CD4-positive, alpha-beta memory T cell (primary cell): Measurements from ENCODE around the gene TENT4B. TPM values are rescaled to one million over a fixed set of nuclear protein-coding genes. Genes with fewer than 3 reads are reported as not detected.

Experiments used
- CTCF ChIA-PET: fragments of 350-600 bp; sonication (Branson Sonifier 250); formaldehyde crosslinking; loops from one replicate; lab custom pipeline; 2021; ENCODE audit warnings: inconsistent platforms; ENCODE audit not compliant: partially characterized antibody; lab: Charles Lee
- POLR2A ChIA-PET: fragments of 350-600 bp; sonication (Branson Sonifier 250); formaldehyde crosslinking; loops from one replicate; lab custom pipeline; 2021; ENCODE audit not compliant: partially characterized antibody; lab: Charles Lee
- DNase-seq, 5 donors: peaks; one replicate each; pipeline versions ENCODE4 v3.0.0 to v3.0.0-alpha.2; 2020 to 2022; ENCODE audit warnings: mixed read lengths in 1 of 5
- H3K27ac ChIP-seq: one replicate; pipeline ENCODE4 v1.7.0; 2013; ENCODE audit warnings: low read depth, low read length
- H3K27me3 ChIP-seq: 2 replicates; pipeline ENCODE4 v1.7.0; 2013; ENCODE audit warnings: mild to moderate bottlenecking, low read length, moderate library complexity; ENCODE audit not compliant: insufficient read depth
- H3K36me3 ChIP-seq: 2 replicates; pipeline ENCODE4 v1.7.0; 2013; ENCODE audit warnings: mild to moderate bottlenecking, low read length, moderate library complexity; ENCODE audit not compliant: insufficient read depth
- H3K4me1 ChIP-seq: 2 replicates; pipeline ENCODE4 v1.7.0; 2013; ENCODE audit warnings: mild to moderate bottlenecking, low read length, moderate library complexity; ENCODE audit not compliant: insufficient read depth
- H3K4me3 ChIP-seq, 2 donors: one replicate each; pipeline ENCODE4 v1.7.0; 2013; ENCODE audit warnings: low read length in 2 of 2, mild to moderate bottlenecking in 1 of 2
- H3K9me3 ChIP-seq, 2 donors: one replicate each; pipeline ENCODE4 v1.7.0; 2013; ENCODE audit warnings: low read length in 2 of 2, control low read depth in 1 of 2; ENCODE audit not compliant: control insufficient read depth in 1 of 2
- H3K27ac Mint-ChIP-seq, 7 donors: one replicate each; pipeline ENCODE4 v1.8.0; 2020 to 2021; ENCODE audit warnings: mixed read lengths in 7 of 7, mild to moderate bottlenecking in 6 of 7, inconsistent platforms in 3 of 7, moderate library complexity in 3 of 7
- H3K27me3 Mint-ChIP-seq, 2 donors: one replicate each; pipeline ENCODE4 v1.8.0; 2020 to 2021; ENCODE audit warnings: mixed read lengths in 2 of 2
- H3K36me3 Mint-ChIP-seq, 2 donors: one replicate each; pipeline ENCODE4 v1.8.0; 2020 to 2021; ENCODE audit warnings: mixed read lengths in 2 of 2, inconsistent platforms in 1 of 2, mild to moderate bottlenecking in 1 of 2
- H3K4me1 Mint-ChIP-seq, 4 donors: one replicate each; pipeline ENCODE4 v1.8.0; 2020 to 2021; ENCODE audit warnings: mixed read lengths in 4 of 4, mild to moderate bottlenecking in 1 of 4
- H3K4me3 Mint-ChIP-seq, 8 donors: one replicate each; pipeline ENCODE4 v1.8.0; 2020 to 2021; ENCODE audit warnings: mixed read lengths in 8 of 8, mild to moderate bottlenecking in 7 of 8, moderate library complexity in 6 of 8, inconsistent platforms in 3 of 8
- H3K9me3 Mint-ChIP-seq, 8 donors: one replicate each; pipeline ENCODE4 v1.8.0; 2020 to 2021; ENCODE audit warnings: mixed read lengths in 8 of 8, mild to moderate bottlenecking in 5 of 8, inconsistent platforms in 3 of 8, moderate library complexity in 1 of 8
- intact Hi-C: fragments of 100-400 bp; cut with micrococcal nuclease; formaldehyde crosslinking; loops from one replicate; pipeline ENCODE4 v1.15.1; 2023
- polyA plus RNA-seq, 2 donors: library from polyadenylated mRNA; unstranded; fragments of 300-500 nt; fragmentation: Illumina TruSeq; gene quantifications; one replicate each; pipeline ENCODE4 v1.2.3, GENCODE V29; 2021
- total RNA-seq, 2 experiments: library from RNA; stranded (reverse); gene quantifications; one replicate each; pipeline ENCODE4 v1.2.3, GENCODE V29; 2021

TENT4B gene
- total RNA-seq = 10 to 100 TPM; 22.4 to 23.5 TPM
- 1 to 10 TPM; 2.7 to 8.1 TPM for polyA plus RNA-seq

DNA sequence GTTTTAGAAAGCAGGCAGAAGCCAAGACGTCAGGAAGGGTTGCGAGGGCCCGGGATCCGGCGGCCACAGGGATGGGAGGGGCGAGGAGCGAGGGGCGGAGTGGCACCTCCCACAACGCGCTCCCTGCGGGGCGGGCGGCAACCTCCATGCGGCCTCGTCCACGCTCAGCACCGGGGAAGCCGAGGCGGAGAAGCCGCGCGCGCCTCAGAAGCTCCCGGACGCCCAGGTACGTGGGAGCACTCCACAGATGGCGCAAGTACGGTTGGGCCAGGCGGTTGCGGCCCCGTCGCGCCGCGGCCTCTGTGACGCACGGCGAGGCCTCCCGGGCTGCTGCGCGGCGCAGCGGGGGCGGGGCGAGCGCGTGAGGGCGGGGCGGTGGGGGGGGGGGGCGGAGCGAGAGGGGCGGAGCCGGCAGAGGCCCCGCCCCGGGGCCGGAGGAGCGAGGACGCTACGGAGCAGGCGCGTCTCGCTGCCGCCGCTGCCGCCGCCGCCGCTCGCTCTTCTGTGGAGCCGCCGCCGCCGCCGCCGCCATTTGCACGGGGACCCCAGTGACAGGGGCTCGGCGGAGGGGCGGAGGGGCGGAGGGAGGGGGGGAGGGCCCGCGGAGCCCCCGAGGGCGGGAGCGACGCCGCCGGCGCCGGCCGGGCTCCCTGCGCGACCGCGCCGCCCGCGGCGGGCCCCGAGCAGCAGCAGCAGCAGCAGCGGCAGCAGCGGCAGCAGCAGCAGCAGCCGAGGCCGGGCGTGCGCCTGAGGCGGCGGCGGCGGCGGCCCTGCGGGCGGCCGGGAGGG lies at the start of gene TENT4B:
TENT4B (plus strand) TSS at position 500 of the 789 bp plus-strand sequence. CDS start 316 bp downstream, outside the sequence.
- Mint-ChIP-seq H3K4me3 (peak within 1 kb of the TSS; percentile 91 to 97 (median 94)), H3K27me3 (no peaks in the 10 kb centered on the region), H3K36me3 (peaks cover 3 to 23% of the 10 kb centered on the region in 2 donors), H3K4me1 (peaks cover 25 to 41% (median 34%) of the 10 kb centered on the region in 4 donors), H3K27ac (peak within 1 kb of the TSS; percentile 93 to 99 (median 97)), H3K9me3 (no peaks in the 10 kb centered on the region)
- peak within 1 kb of the TSS; percentile 89 for H3K27ac ChIP-seq
- H3K27me3 ChIP-seq = no peaks in the 10 kb centered on the region
- CTCF ChIA-PET = interaction anchor here (1.4 to 1.6 kb wide), 2 partner anchors 12 to 87 kb away, joined by 4 to 5 read pairs; partner anchors contain the start of gene HEATR3
- H3K36me3 ChIP-seq = no peaks in the 10 kb centered on the region
- intact Hi-C loops = loop anchor here (1.0 to 5.0 kb wide), 7 partner anchors 58 to 588 kb away; partner anchors contain the start of genes ADCY7, BRD7, CNEP1R1 and NKD1
- DNase-seq = peak; percentile 92 to 95 (median 94)
- H3K9me3 ChIP-seq = no peaks in the 10 kb centered on the region
- peaks cover 48% of the 10 kb centered on the region for H3K4me1 ChIP-seq
- peak within 1 kb of the TSS; percentile 84 to 93 for H3K4me3 ChIP-seq
- POLR2A ChIA-PET = interaction anchor here (0.6 to 2.5 kb wide), 13 partner anchors 9 to 528 kb away, joined by 3 to 23 read pairs (median 5); partner anchors contain the start of genes CNEP1R1, HEATR3 and SNX20

DNA sequence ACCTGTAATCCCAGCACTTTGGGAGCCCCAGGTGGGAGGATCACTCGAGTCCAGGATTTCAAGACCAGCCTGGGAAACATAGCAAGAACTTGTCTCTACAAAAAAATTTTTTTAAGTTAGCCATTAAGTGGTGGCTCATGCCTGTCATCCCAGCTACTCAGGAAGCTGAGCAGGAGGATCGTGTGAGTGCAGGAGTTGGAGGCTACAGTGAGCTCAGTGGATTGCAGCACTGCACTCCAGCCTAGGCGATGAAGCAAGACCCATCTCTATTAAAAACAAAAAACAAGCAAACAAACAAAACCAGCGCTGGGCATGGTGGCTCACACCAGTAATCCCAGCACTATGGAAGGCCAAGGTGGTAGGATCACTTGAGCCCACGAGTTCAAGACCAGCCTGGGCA lies 49.3 kb upstream of the TENT4B start:
- Histone ChIP-seq H3K4me3 (no peak overlapping the region), H3K36me3 (peaks cover 41% of the 10 kb centered on the region), H3K9me3 (no peaks in the 10 kb centered on the region), H3K27me3 (no peaks in the 10 kb centered on the region), H3K4me1 (no peaks in the 10 kb centered on the region), H3K27ac (no peak overlapping the region)
- Mint-ChIP-seq H3K27ac (no peak overlapping the region), H3K9me3 (no peaks in the 10 kb centered on the region), H3K4me3 (no peak overlapping the region), H3K4me1 (no peaks in the 10 kb centered on the region), H3K36me3 (peaks cover 49 to 57% of the 10 kb centered on the region in 2 donors), H3K27me3 (no peaks in the 10 kb centered on the region)
- POLR2A ChIA-PET = no interaction called here
- DNase-seq = no peak
- intact Hi-C loops = loop anchor here (10.0 kb wide), 1 partner anchor 351 kb away; no protein-coding TSS in a partner anchor
- CTCF ChIA-PET = no interaction called here

DNA sequence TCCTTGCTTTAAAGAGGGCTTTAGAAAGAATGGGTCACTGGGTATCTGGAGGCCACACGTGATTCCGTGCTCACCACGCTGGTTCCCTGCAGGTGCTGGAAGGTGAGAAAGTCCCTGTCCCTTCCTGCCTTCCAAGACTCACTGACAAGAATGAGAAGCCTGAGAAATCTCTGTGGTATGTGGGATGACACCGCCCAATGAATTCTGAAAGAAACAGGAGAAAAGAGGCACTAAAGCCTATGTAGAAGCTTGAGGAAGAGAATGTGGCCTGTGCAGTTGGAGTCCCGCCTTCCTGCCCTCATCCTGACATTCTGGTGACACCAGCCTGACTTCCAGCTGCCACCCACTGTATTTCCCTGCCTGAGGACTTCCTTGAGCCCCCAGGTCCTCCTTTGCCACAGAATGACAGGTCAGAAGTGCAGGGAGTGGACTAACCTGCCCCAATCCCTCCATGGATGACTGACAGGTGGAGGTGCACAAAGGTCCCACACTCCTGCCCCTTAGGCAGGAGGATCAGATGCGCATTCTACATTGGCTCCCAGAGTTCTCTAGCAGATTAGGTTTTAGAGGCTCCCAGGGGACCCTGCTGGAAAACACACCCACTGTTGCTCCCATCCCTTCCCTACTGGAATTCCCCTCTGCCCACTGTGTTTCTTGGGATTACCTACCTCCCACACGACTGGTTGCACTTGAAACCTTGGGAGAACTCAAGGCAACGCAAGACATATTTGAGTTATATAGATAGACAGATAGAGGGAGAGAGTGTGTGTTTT lies 38.6 kb upstream of the TENT4B start:
- no peak for DNase-seq
- intact Hi-C loops = no loop called here
- H3K27me3 ChIP-seq = no peaks in the 10 kb centered on the region
- H3K9me3 Mint-ChIP-seq = peaks cover 0 to 2% (median 0%) of the 10 kb centered on the region in 8 donors
- H3K4me3 Mint-ChIP-seq = no peak overlapping the region
- no peaks in the 10 kb centered on the region for H3K4me1 ChIP-seq
- no peak overlapping the region for H3K27ac ChIP-seq
- H3K36me3 Mint-ChIP-seq = no peaks in the 10 kb centered on the region
- peaks cover 0 to 2% of the 10 kb centered on the region in 2 donors for H3K27me3 Mint-ChIP-seq
- no peaks in the 10 kb centered on the region for H3K4me1 Mint-ChIP-seq
- no peak overlapping the region for H3K4me3 ChIP-seq
- H3K27ac Mint-ChIP-seq = no peak overlapping the region
- ChIA-PET CTCF (no interaction called here), POLR2A (no interaction called here)
- H3K9me3 ChIP-seq = no peaks in the 10 kb centered on the region
- H3K36me3 ChIP-seq = no peaks in the 10 kb centered on the region

DNA sequence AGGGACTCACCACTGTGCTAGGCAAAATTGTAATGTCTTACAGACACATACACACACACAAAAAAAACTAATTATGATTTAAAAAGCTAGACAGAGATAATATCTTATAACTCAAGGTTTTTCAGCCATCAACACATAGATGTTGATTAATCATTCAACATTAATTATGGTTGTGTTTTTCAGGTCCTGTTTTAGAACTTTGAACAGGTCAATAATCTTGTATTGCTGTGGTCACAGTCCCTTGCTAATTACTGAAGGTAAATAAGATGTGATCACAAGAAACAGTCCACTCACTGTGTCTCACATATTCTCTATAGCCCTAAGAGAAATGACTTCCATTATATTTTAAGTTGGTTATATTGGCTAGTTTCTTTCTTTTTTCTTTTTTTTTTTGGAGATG lies 32.4 kb upstream of the TENT4B start:
- DNase-seq = no peak
- H3K27me3 Mint-ChIP-seq = no peaks in the 10 kb centered on the region
- H3K9me3 Mint-ChIP-seq = peaks cover 0 to 2% (median 0%) of the 10 kb centered on the region in 8 donors
- peaks cover 11% of the 10 kb centered on the region for H3K4me1 ChIP-seq
- H3K9me3 ChIP-seq = no peaks in the 10 kb centered on the region
- CTCF ChIA-PET = interaction anchor here (1.4 to 1.8 kb wide), 2 partner anchors 90 to 686 kb away, joined by 3 to 7 read pairs; no protein-coding TSS in a partner anchor
- H3K4me3 ChIP-seq = no peak overlapping the region
- H3K36me3 Mint-ChIP-seq = no peaks in the 10 kb centered on the region
- H3K4me1 Mint-ChIP-seq = peaks cover 7 to 11% (median 10%) of the 10 kb centered on the region in 4 donors
- no peaks in the 10 kb centered on the region for H3K36me3 ChIP-seq
- POLR2A ChIA-PET = interaction anchor here (1.0 kb wide), 1 partner anchor 32 kb away, joined by 6 read pairs; the partner anchor contains the start of gene TENT4B
- no peak overlapping the region for H3K4me3 Mint-ChIP-seq
- intact Hi-C loops = no loop called here
- H3K27ac Mint-ChIP-seq = peak overlapping the region in 2 of 7 donors; percentile 24 to 48
- H3K27me3 ChIP-seq = no peaks in the 10 kb centered on the region
- no peak overlapping the region for H3K27ac ChIP-seq

DNA sequence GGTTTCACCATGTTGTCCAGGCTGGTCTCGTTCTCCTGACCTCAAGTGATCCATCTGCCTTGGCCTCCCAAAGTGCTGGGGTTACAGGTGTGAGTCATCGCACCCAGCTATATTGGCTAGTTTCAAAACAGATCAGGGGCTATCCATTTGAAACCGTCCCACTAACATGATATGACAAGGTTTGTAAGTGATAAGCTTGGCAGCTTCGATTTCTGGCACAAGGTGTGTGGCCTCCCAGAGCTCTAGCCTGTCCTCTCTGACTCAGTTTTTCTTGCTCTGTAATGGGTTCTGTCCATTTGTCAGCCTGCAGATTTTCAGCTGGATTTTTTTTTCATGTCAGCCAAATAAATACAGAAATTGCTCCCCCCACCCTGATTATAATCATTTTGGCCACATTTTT lies 31.8 kb upstream of the TENT4B start:
- no peak for DNase-seq
- H3K4me1 Mint-ChIP-seq = peaks cover 7 to 11% (median 10%) of the 10 kb centered on the region in 4 donors
- ChIA-PET CTCF (interaction anchor here (1.4 to 1.8 kb wide), 2 partner anchors 89 to 685 kb away, joined by 3 to 7 read pairs; no protein-coding TSS in a partner anchor), POLR2A (interaction anchor here (0.6 to 1.0 kb wide), 2 partner anchors 11 to 32 kb away, joined by 3 to 6 read pairs; partner anchors contain the start of gene TENT4B)
- Histone ChIP-seq H3K27ac (no peak overlapping the region), H3K4me3 (no peak overlapping the region), H3K27me3 (no peaks in the 10 kb centered on the region), H3K9me3 (no peaks in the 10 kb centered on the region), H3K4me1 (peaks cover 11% of the 10 kb centered on the region), H3K36me3 (no peaks in the 10 kb centered on the region)
- H3K4me3 Mint-ChIP-seq = peak overlapping the region in 2 of 8 donors; percentile 27 to 51
- no peaks in the 10 kb centered on the region for H3K27me3 Mint-ChIP-seq
- peak overlapping the region in 2 of 7 donors; percentile 8 to 72 for H3K27ac Mint-ChIP-seq
- no peaks in the 10 kb centered on the region for H3K36me3 Mint-ChIP-seq
- H3K9me3 Mint-ChIP-seq = peaks cover 0 to 2% (median 0%) of the 10 kb centered on the region in 8 donors
- intact Hi-C loops = no loop called here

DNA sequence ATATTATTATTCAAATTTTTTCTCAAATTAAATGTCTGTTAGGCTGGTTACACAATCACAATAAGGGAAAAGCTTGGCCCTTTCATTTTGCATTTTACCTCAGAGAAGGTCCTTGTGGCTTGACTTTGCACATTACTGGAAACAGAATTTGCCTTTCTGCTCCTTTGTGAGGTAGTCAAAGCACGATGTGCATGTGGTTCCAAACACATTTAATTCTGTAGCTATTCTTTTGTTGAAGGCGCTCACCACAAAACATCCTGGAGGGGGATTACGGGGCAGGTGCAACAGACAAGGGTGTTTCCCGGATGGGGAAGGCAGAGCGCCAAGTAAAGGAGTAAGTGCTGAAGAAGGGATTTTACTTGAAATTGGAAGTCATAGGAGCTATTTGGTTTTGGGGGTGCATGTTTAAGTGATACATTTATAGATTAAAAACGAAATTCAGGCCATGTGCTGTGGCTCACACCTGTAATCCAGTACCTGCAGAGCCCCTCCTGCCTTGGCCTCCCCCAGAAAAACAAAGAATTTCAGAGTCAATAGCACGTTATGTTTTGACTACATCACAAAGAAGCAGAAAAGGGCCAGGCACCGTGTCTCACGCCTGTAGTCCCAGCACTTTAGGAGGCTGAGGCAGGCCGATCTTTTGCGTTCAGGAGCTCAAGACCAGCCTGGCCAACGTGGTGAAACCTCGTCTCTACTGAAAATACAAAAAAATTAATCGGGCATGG lies 31.2 kb upstream of the TENT4B start:
- Histone ChIP-seq H3K9me3 (no peaks in the 10 kb centered on the region), H3K4me1 (peaks cover 11% of the 10 kb centered on the region), H3K27ac (no peak overlapping the region), H3K4me3 (no peak overlapping the region), H3K36me3 (no peaks in the 10 kb centered on the region), H3K27me3 (no peaks in the 10 kb centered on the region)
- peak overlapping the region in 4 of 8 donors; percentile 27 to 56 (median 44) for H3K4me3 Mint-ChIP-seq
- peak; percentile 26 to 49 (median 34) for DNase-seq
- ChIA-PET POLR2A (interaction anchor here (0.6 to 1.0 kb wide), 2 partner anchors 10 to 31 kb away, joined by 3 to 6 read pairs; partner anchors contain the start of gene TENT4B), CTCF (interaction anchor here (0.6 to 1.8 kb wide), 3 partner anchors 17 to 685 kb away, joined by 3 to 7 read pairs (median 3); no protein-coding TSS in a partner anchor)
- H3K27me3 Mint-ChIP-seq = no peaks in the 10 kb centered on the region
- peaks cover 7 to 11% (median 10%) of the 10 kb centered on the region in 4 donors for H3K4me1 Mint-ChIP-seq
- H3K9me3 Mint-ChIP-seq = peaks cover 0 to 2% (median 0%) of the 10 kb centered on the region in 8 donors
- H3K36me3 Mint-ChIP-seq = no peaks in the 10 kb centered on the region
- intact Hi-C loops = no loop called here
- H3K27ac Mint-ChIP-seq = peak overlapping the region in 5 of 7 donors; percentile 8 to 72 (median 58)
